ENCODE data around the gene RAB44. TPM values are rescaled to one million over a fixed set of nuclear protein-coding genes. Genes with fewer than 3 reads are reported as not detected.

Gene RAB44
- total and polyA plus RNA-seq, 2 of the 4 experiments (the other 2 are of a cell fraction): 0.03 TPM; not detected in 1

GRCh38 chr6:36734486-36735060 lies 36.9 kb downstream of the RAB44 start (continued):
- no peak for TF ChIP-seq POLR2A (IDR thresholded peaks at IDR 0.05; ENCODE audit: low read depth, low read length)

- Histone ChIP-seq H3K4me1 (ENCODE audit: control insufficient read depth, insufficient read depth, low read length) (peaks cover 12% of the 10 kb centered on the region), H3K9me3 (ENCODE audit: control insufficient read depth, insufficient read depth, low read length) (no peaks in the 10 kb centered on the region), H3K79me1 (ENCODE audit: low read depth in 1 of 2, low read length in 2 of 2) (no peaks in the 10 kb centered on the region), H3K56ac (ENCODE audit: extremely low read depth, insufficient read depth, low read length) (no peak overlapping the region), H2AK9ac (replicated peaks; ENCODE audit: low read depth, low read length, poor library complexity) (peak overlapping the region; percentile 89), H2BK15ac (ENCODE audit: low read depth, low read length) (0 out of 3 replicates have a peak overlapping the region, but pooled peaks have one; percentile 8), H4K8ac (ENCODE audit: low read depth in 2 of 2, low read length in 2 of 2) (peak overlapping the region; percentile 3 to 72; a peak in 3 of 4 replicates), H4K20me1 (ENCODE audit: insufficient read depth, low read length) (peaks cover 3% of the 10 kb centered on the region; the same call in 1 of the 2 replicates), H3K4me3 (ENCODE audit: insufficient read depth, low read depth, low read length) (no peak overlapping the region), H3K4me2 (ENCODE audit: low read depth, low read length) (peak overlapping the region; percentile 71), H2BK20ac (ENCODE audit: low read depth, low read length) (peak overlapping the region; percentile 29; the same call in 1 of the 2 replicates), H3K9me1 (ENCODE audit: insufficient read depth, low read length) (peaks cover 4% of the 10 kb centered on the region), H3K27ac (ENCODE audit: insufficient read depth, low read length) (peak overlapping the region; percentile 34; the same call in 1 of the 2 replicates), H2BK120ac (ENCODE audit: low read depth, low read length) (peak overlapping the region; percentile 35; the same call in 1 of the 2 replicates), H2BK5ac (ENCODE audit: low read depth, low read length, poor library complexity, severe bottlenecking) (peak overlapping the region; percentile 22), H3K27me3 (ENCODE audit: control insufficient read depth, insufficient read depth, low read length) (no peaks in the 10 kb centered on the region; the same call in 1 of the 2 replicates), H3K9ac (ENCODE audit: low read depth, low read length) (peak overlapping the region; percentile 8; the same call in 1 of the 2 replicates), H3K18ac (ENCODE audit: low read depth, low read length) (peak overlapping the region; percentile 71), H4K91ac (ENCODE audit: insufficient read depth, low read depth, low read length) (peak overlapping the region; percentile 2; the same call in 1 of the 2 replicates), H2AFZ (replicated peaks; ENCODE audit: low read length, poor library complexity) (peak overlapping the region; percentile 80), H3K14ac (replicated peaks; ENCODE audit: low read depth, low read length) (peak overlapping the region; percentile 77), H2AK5ac (ENCODE audit: low read depth, low read length) (no peak overlapping the region; the same call in 1 of the 2 replicates), H3K4ac (ENCODE audit: low read depth, low read length) (peak overlapping the region; percentile 64), H3K36me3 (ENCODE audit: control insufficient read depth, insufficient read depth, low read length) (no peaks in the 10 kb centered on the region), H4K5ac (ENCODE audit: low read depth, low read length) (peak overlapping the region; percentile 75), H3K23ac (ENCODE audit: low read depth, low read length) (peak overlapping the region; percentile 85)
- CTCF ChIA-PET: interaction anchor here (1.0 kb wide), 1 partner anchor 10 kb away, joined by 3 read pairs; no protein-coding TSS in a partner anchor
- 0% methylated on average over 1 of the region's 24 CpGs; no CpG with 5 or more reads in 1 of the 2 experiments for WGBS, 2 experiments (ENCODE audit: extremely low coverage in 2 of 2, insufficient read length in 1 of 2)
- no TSS peak for BruUV-seq (replicated peaks)
- POLR2A ChIA-PET (ENCODE audit: unreplicated experiment): interaction anchor here (0.9 kb wide), 1 partner anchor 52 kb away, joined by 4 read pairs; no protein-coding TSS in a partner anchor
- dilution Hi-C loops (cut with HindIII; ENCODE audit: low sequenced_read_pairs, unreplicated experiment) (no loop called here), intact Hi-C loops (cut with micrococcal nuclease) (no loop called here), in situ Hi-C loops (cut with MboI; ENCODE audit: low sequenced_read_pairs) (no loop called here)
- DNase-seq: peak; percentile 76
- peak; percentile 79 for ATAC-seq (ENCODE audit: low read depth)
- TF ChIP-seq RAD21 (IDR thresholded peaks at IDR 0.05; ENCODE audit: low read length): no peak; the same call in 1 of the 2 replicates
- TF ChIP-seq, protein P1, sequence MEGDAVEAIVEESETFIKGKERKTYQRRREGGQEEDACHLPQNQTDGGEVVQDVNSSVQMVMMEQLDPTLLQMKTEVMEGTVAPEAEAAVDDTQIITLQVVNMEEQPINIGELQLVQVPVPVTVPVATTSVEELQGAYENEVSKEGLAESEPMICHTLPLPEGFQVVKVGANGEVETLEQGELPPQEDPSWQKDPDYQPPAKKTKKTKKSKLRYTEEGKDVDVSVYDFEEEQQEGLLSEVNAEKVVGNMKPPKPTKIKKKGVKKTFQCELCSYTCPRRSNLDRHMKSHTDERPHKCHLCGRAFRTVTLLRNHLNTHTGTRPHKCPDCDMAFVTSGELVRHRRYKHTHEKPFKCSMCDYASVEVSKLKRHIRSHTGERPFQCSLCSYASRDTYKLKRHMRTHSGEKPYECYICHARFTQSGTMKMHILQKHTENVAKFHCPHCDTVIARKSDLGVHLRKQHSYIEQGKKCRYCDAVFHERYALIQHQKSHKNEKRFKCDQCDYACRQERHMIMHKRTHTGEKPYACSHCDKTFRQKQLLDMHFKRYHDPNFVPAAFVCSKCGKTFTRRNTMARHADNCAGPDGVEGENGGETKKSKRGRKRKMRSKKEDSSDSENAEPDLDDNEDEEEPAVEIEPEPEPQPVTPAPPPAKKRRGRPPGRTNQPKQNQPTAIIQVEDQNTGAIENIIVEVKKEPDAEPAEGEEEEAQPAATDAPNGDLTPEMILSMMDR (conservative IDR thresholded peaks at IDR 0.05; ENCODE audit: low read depth, low read length): peak; percentile 21; the same call in 1 of the 2 replicates
- no peak for TF ChIP-seq FOS (IDR thresholded peaks at IDR 0.05; ENCODE audit: low read depth, low read length)
- no peak for TF ChIP-seq MAFK (IDR thresholded peaks at IDR 0.05; ENCODE audit: low read depth, low read length)
- TF ChIP-seq CEBPB (IDR thresholded peaks at IDR 0.05; ENCODE audit: low read depth, low read length): peak; percentile 75
- TF ChIP-seq MAZ (IDR thresholded peaks at IDR 0.05; ENCODE audit: borderline replicate concordance, low read depth, low read length): peak; percentile 9; the same call in 1 of the 2 replicates
- no peak for TF ChIP-seq BHLHE40 (IDR thresholded peaks at IDR 0.05; ENCODE audit: low read depth, low read length)
These were observed 37.8 kb downstream of the RAB44 start for GRCh38 chr6:36735110-36736071.

All from IMR-90 (cell line).